OCI-LY7 (cell line): ENCODE data around the gene TSPYL2. TPM values are rescaled to one million over a fixed set of nuclear protein-coding genes. Genes with fewer than 3 reads are reported as not detected.
A peak's percentile ranks its signal among the peaks of the same experiment; 100 is the strongest.

ENCODE experiments used
- BruUV-seq: library from RNA; stranded (reverse); fragments of 400-500 nt; replicated peaks from 2 replicates; lab custom pipeline; 2021; lab: Mats Ljungman, UMichigan
- CTCF ChIA-PET: fragments of 300-600 bp; sonication (Branson Sonifier 250); formaldehyde crosslinking; loops from one replicate; lab custom pipeline; 2022; ENCODE audit warnings: antibody characterized with exemption; ENCODE audit not compliant: unreplicated experiment; lab: Charles Lee
- POLR2A ChIA-PET: fragments of 300-600 bp; sonication (Branson Sonifier 250); formaldehyde crosslinking; loops from one replicate; lab custom pipeline; 2022; ENCODE audit warnings: antibody characterized with exemption; lab: Charles Lee
- DNase-seq: peaks from one replicate; pipeline ENCODE4 v3.0.0-alpha.2; 2015; ENCODE audit warnings: low spot score
- H2AFZ ChIP-seq: fragments of 200-600 bp; sonication (generic), shearing (Covaris generic); 2 replicates; pipeline ENCODE4 v1.6.1; 2014; ENCODE audit warnings: mild to moderate bottlenecking, antibody characterized with exemption, low read length, moderate library complexity
- H3K27ac ChIP-seq: fragments of 200-600 bp; sonication (generic); 2 replicates; pipeline ENCODE4 v1.5.1; 2014; ENCODE audit warnings: mixed run types, low read depth, mild to moderate bottlenecking, moderate library complexity, low read length, inconsistent platforms; ENCODE audit not compliant: poor library complexity, severe bottlenecking
- H3K36me3 ChIP-seq: fragments of 200-600 bp; sonication (generic); 2 replicates; pipeline ENCODE4 v1.6.1; 2014; ENCODE audit warnings: mild to moderate bottlenecking, antibody characterized with exemption, low read length, moderate library complexity, mixed read lengths; ENCODE audit not compliant: insufficient read depth
- H3K4me1 ChIP-seq: fragments of 200-600 bp; sonication (generic); 2 replicates; pipeline ENCODE4 v1.5.1; 2014; ENCODE audit warnings: mild to moderate bottlenecking, low read length; ENCODE audit not compliant: insufficient read depth, poor library complexity, severe bottlenecking
- H3K4me2 ChIP-seq: fragments of 200-600 bp; sonication (generic); 2 replicates; pipeline ENCODE4 v1.6.1; 2014; ENCODE audit warnings: mild to moderate bottlenecking, low read length
- H3K4me3 ChIP-seq: fragments of 200-600 bp; sonication (generic); 2 replicates; pipeline ENCODE4 v1.5.1; 2014; ENCODE audit warnings: mild to moderate bottlenecking, low read depth, low read length; ENCODE audit not compliant: poor library complexity, severe bottlenecking
- H3K79me2 ChIP-seq: fragments of 200-600 bp; sonication (generic); 2 replicates; pipeline ENCODE4 v1.6.1; 2016; ENCODE audit warnings: low read depth, mild to moderate bottlenecking, low read length, moderate library complexity, mixed read lengths; ENCODE audit not compliant: insufficient read depth
- H3K9me2 ChIP-seq: fragments of 200-600 bp; sonication (generic); 2 replicates; pipeline ENCODE4 v1.6.1; 2016; ENCODE audit warnings: mild to moderate bottlenecking, low read length, mixed read lengths; ENCODE audit not compliant: insufficient read depth
- H3K9me3 ChIP-seq: fragments of 200-600 bp; sonication (generic); 2 replicates; pipeline ENCODE4 v1.6.1; 2014; ENCODE audit warnings: mild to moderate bottlenecking, mixed run types, low read length, mixed read lengths
- H4K20me1 ChIP-seq: fragments of 200-600 bp; sonication (generic); 2 replicates; pipeline ENCODE4 v1.6.1; 2014; ENCODE audit warnings: mild to moderate bottlenecking, antibody characterized with exemption, low read length, moderate library complexity, mixed read lengths; ENCODE audit not compliant: insufficient read depth
- CTCF ChIP-seq: fragments of 200-600 bp; sonication (generic); conservative IDR thresholded peaks from 2 replicates; pipeline ENCODE4 v1.5.1; 2014; ENCODE audit warnings: mild to moderate bottlenecking, antibody characterized with exemption, low read length, moderate library complexity, mixed read lengths
- EZH2phosphoT487 ChIP-seq: fragments of 200-600 bp; sonication (generic); IDR thresholded peaks from 2 replicates; pipeline ENCODE4 v1.6.1; 2018; ENCODE audit warnings: low read depth, borderline replicate concordance, mild to moderate bottlenecking, mixed run types, antibody characterized with exemption, low read length, moderate library complexity, mixed read lengths
- intact Hi-C: fragments of 100-400 bp; cut with micrococcal nuclease; formaldehyde crosslinking; loops from one replicate; pipeline ENCODE4 v1.10.0; 2022; ENCODE audit not compliant: unreplicated experiment
- total RNA-seq, 2 experiments: library from RNA; depleted of rRNA in 1 of 2; stranded (reverse); fragments of >200 nt in 1 of 2; shearing (Covaris generic) in 1 of 2; gene quantifications; 2 replicates each; pipeline ENCODE4 v1.2.3, GENCODE V29; 2014 to 2022

Gene TSPYL2
- total RNA-seq, 2 experiments from 2014 or later: 21.7 to 22.0 TPM

GRCh38 chrX:53089925-53090324, 7.8 kb downstream of the TSPYL2 start:
- H3K79me2 ChIP-seq: peaks cover 4% of the 10 kb centered on the region; the same call in 1 of the 2 replicates
- TF ChIP-seq CTCF: no peak
- no peak for TF ChIP-seq EZH2phosphoT487
- no peak overlapping the region for H3K4me2 ChIP-seq
- no peak overlapping the region for H3K4me3 ChIP-seq
- peaks cover 9% of the 10 kb centered on the region for H3K4me1 ChIP-seq
- no peaks in the 10 kb centered on the region for H3K9me3 ChIP-seq
- no peaks in the 10 kb centered on the region for H3K9me2 ChIP-seq
- no peak overlapping the region for H2AFZ ChIP-seq
- intact Hi-C loops: loop anchor here (1.0 to 10.0 kb wide), 2 partner anchors 19 to 135 kb away; partner anchors contain the start of gene KDM5C
- H3K36me3 ChIP-seq: peaks cover 20% of the 10 kb centered on the region
- POLR2A ChIA-PET: no interaction called here
- no TSS peak for BruUV-seq
- no peaks in the 10 kb centered on the region for H4K20me1 ChIP-seq
- no peak overlapping the region for H3K27ac ChIP-seq
- CTCF ChIA-PET: no interaction called here
- DNase-seq: no peak

GRCh38 chrX:53091354-53091753, 9.2 kb downstream of the TSPYL2 start:
- Histone ChIP-seq H3K9me2 (no peaks in the 10 kb centered on the region), H4K20me1 (no peaks in the 10 kb centered on the region), H3K79me2 (peaks cover 9% of the 10 kb centered on the region; the same call in 1 of the 2 replicates), H3K9me3 (no peaks in the 10 kb centered on the region), H3K4me2 (no peak overlapping the region), H3K36me3 (peaks cover 7% of the 10 kb centered on the region), H2AFZ (no peak overlapping the region), H3K4me1 (peaks cover 18% of the 10 kb centered on the region), H3K27ac (no peak overlapping the region), H3K4me3 (no peak overlapping the region)
- DNase-seq: no peak
- CTCF ChIA-PET: interaction anchor here (0.6 to 1.0 kb wide), 2 partner anchors 9 to 160 kb away, joined by 3 to 4 read pairs; partner anchors contain the start of gene TSPYL2
- TF ChIP-seq CTCF (no peak), EZH2phosphoT487 (no peak)
- no TSS peak for BruUV-seq
- POLR2A ChIA-PET: no interaction called here
- intact Hi-C loops: loop anchor here (10.0 kb wide), 1 partner anchor 133 kb away; the partner anchor contains the start of gene KDM5C

DNA sequence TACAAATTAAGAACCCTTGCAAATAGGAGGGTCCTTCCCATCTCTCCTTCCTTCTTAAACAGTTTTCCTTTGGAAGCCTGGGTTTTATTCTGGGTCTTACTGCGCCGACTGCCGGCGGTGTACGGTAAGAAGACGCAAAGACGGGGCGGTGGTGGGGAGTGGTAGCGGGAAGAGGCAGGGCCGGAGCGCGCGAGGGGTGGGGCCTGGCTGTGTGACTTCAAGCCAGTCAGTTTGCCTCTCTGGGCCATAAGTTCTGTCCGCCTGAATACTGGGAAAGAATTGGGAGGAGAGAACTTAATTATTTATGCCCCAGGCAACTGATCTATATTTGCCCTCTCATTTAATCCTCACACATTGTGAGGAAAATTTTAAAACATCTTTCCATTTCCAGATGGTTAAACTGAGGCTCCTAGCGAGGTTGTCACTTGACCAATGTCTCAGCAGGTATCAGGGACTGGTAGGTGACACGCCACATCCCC, 11.0 kb downstream of the TSPYL2 start:
- Histone ChIP-seq H3K27ac (peak overlapping the region; percentile 81), H4K20me1 (no peaks in the 10 kb centered on the region), H3K79me2 (peaks cover 9% of the 10 kb centered on the region; the same call in 1 of the 2 replicates), H3K9me2 (no peaks in the 10 kb centered on the region), H3K36me3 (no peaks in the 10 kb centered on the region; the same call in 1 of the 2 replicates), H3K4me2 (peak overlapping the region; percentile 98), H3K9me3 (no peaks in the 10 kb centered on the region), H2AFZ (peak overlapping the region; percentile 96; the same call in 1 of the 2 replicates), H3K4me3 (peak overlapping the region; percentile 78), H3K4me1 (peaks cover 18% of the 10 kb centered on the region)
- ChIA-PET CTCF (no interaction called here), POLR2A (no interaction called here)
- no TSS peak for BruUV-seq
- TF ChIP-seq CTCF: peak; percentile 71
- TF ChIP-seq EZH2phosphoT487: no peak
- DNase-seq: peak; percentile 78
- intact Hi-C loops: loop anchor here (1.0 to 10.0 kb wide), 2 partner anchors 22 to 132 kb away; partner anchors contain the start of gene KDM5C
